ENCODE measurements around the gene EGFL7.

EGFL7 gene

DNA sequence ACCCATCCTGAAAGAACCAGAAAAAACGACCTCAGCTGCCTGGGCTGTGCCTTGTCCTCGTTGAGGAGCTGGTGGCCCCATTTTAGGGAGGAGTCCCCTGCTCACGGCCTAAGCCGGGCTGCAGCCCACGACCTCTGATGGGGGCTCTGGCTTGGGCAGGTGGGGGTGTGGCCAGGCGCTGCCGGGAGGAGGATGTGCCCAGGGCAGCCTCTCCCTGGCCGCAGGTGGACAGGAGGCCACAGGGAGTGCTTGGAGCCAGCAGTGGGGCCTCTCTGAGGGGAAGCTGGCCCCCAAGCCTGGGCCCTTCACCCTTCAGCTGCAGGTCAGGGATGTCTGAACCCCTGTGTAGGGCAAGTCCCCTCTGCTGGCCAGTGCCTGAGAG, 52.2 kb downstream of the EGFL7 start:
- ATAC-seq (replicated peaks) (no peak), DNase-seq (no peak)
- Mint-ChIP-seq H3K27me3 (peaks cover 0 to 4% of the 10 kb centered on the region in 2 donors), H3K4me1 (peaks cover 25 to 53% of the 10 kb centered on the region in 2 donors), H3K27ac (peak overlapping the region; percentile 83), H3K9me3 (no peaks in the 10 kb centered on the region), H3K4me3 (peak overlapping the region in 1 of 2 donors; percentile 26), H3K36me3 (no peaks in the 10 kb centered on the region)

GRCh38 chr9:136717399-136717798, 54.7 kb downstream of the EGFL7 start:
- Mint-ChIP-seq H3K9me3 (no peaks in the 10 kb centered on the region), H3K27me3 (no peaks in the 10 kb centered on the region), H3K4me1 (peaks cover 38 to 67% of the 10 kb centered on the region in 2 donors), H3K36me3 (peaks cover 7 to 9% of the 10 kb centered on the region in 2 donors), H3K4me3 (no peak overlapping the region), H3K27ac (no peak overlapping the region)
- ATAC-seq (replicated peaks) (no peak), DNase-seq (no peak)

DNA sequence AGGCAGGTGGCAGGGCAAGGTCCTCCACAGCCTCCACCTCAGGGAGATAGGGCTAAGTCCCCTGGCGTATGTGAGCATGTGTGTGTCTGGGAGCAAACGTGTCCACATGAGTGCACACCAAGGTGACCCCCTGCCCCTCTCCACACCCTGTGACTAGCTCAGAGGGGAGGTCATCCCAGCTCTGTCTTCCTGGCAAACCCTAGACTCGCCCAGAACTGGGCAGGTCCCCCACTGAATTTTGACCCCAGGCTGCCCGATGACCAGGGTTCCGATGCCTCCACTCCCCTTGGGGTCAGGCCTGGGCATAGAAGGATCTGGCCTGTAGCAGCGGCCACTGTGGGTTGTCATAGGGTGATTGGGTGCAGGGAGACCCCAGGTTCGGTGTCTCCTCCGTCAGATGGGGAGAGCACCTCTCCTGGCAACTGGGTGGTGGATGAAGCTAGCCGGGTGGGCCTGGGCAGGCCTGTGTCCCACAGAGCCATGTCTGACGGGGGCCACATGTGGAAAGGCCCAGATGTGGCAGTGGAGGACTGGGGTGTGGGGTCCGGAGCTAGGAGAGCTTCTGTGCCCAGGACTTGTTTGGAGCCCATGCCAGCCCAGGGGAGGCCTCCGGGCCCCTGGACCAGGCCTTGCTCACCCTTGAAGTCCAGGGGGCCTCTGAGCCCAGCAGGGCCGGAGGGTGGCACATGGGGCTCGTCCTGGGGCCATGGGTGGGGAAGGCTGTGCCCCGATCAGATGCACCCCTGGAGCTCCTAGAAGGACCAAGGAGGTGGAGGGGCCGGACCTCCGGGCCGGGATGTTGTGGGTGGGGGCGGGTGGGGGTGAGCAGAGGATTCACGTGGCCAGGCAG, 55.9 kb downstream of the EGFL7 start:
- ATAC-seq (replicated peaks) (peak; percentile 3 to 26), DNase-seq (no peak)
- Mint-ChIP-seq H3K9me3 (no peaks in the 10 kb centered on the region), H3K36me3 (peaks cover 13 to 14% of the 10 kb centered on the region in 2 donors), H3K27ac (peak overlapping the region; percentile 78), H3K4me1 (peaks cover 37 to 70% of the 10 kb centered on the region in 2 donors), H3K4me3 (no peak overlapping the region), H3K27me3 (no peaks in the 10 kb centered on the region)

- peaks cover 20 to 22% of the 10 kb centered on the region in 2 donors for H3K36me3 Mint-ChIP-seq
- H3K9me3 Mint-ChIP-seq: no peaks in the 10 kb centered on the region
- peak overlapping the region; percentile 40 to 53 for H3K4me3 Mint-ChIP-seq
- DNase-seq (no peak), ATAC-seq (replicated peaks) (peak; percentile 52 to 59)
- H3K27me3 Mint-ChIP-seq: no peaks in the 10 kb centered on the region
- peaks cover 36 to 70% of the 10 kb centered on the region in 2 donors for H3K4me1 Mint-ChIP-seq
- H3K27ac Mint-ChIP-seq: peak overlapping the region; percentile 59
Measured at GRCh38 chr9:136719195-136719880, 56.6 kb downstream of the EGFL7 start.

- DNase-seq: no peak
- Mint-ChIP-seq H3K27ac (no peak overlapping the region), H3K9me3 (no peaks in the 10 kb centered on the region), H3K4me3 (peak overlapping the region; percentile 7 to 21), H3K27me3 (no peaks in the 10 kb centered on the region), H3K4me1 (peaks cover 38 to 68% of the 10 kb centered on the region in 2 donors), H3K36me3 (peaks cover 22 to 30% of the 10 kb centered on the region in 2 donors)
- no peak for ATAC-seq (replicated peaks)
Measured at GRCh38 chr9:136720251-136720897, 57.7 kb downstream of the EGFL7 start.

GRCh38 chr9:136720898-136721338, 58.2 kb downstream of the EGFL7 start:
- ATAC-seq (replicated peaks): no peak
- Mint-ChIP-seq H3K27me3 (no peaks in the 10 kb centered on the region), H3K4me1 (peaks cover 38 to 65% of the 10 kb centered on the region in 2 donors), H3K9me3 (no peaks in the 10 kb centered on the region), H3K36me3 (peaks cover 26 to 35% of the 10 kb centered on the region in 2 donors), H3K27ac (peak overlapping the region; percentile 82), H3K4me3 (peak overlapping the region in 1 of 2 donors; percentile 1)
- DNase-seq: no peak

GRCh38 chr9:136721339-136722092, 58.8 kb downstream of the EGFL7 start:
- DNase-seq: no peak
- Mint-ChIP-seq H3K27me3 (no peaks in the 10 kb centered on the region), H3K27ac (peak overlapping the region; percentile 82), H3K4me3 (peak overlapping the region in 1 of 2 donors; percentile 1), H3K9me3 (no peaks in the 10 kb centered on the region), H3K4me1 (peaks cover 41 to 69% of the 10 kb centered on the region in 2 donors), H3K36me3 (peaks cover 32 to 40% of the 10 kb centered on the region in 2 donors)
- ATAC-seq (replicated peaks): no peak
